ENCODE results near the gene PPP3R1. TPM values are rescaled to one million over a fixed set of nuclear protein-coding genes. Genes with fewer than 3 reads are reported as not detected.

PPP3R1 gene
- total RNA-seq, 1 donor from 2014 or later = 85.9 TPM

DNA sequence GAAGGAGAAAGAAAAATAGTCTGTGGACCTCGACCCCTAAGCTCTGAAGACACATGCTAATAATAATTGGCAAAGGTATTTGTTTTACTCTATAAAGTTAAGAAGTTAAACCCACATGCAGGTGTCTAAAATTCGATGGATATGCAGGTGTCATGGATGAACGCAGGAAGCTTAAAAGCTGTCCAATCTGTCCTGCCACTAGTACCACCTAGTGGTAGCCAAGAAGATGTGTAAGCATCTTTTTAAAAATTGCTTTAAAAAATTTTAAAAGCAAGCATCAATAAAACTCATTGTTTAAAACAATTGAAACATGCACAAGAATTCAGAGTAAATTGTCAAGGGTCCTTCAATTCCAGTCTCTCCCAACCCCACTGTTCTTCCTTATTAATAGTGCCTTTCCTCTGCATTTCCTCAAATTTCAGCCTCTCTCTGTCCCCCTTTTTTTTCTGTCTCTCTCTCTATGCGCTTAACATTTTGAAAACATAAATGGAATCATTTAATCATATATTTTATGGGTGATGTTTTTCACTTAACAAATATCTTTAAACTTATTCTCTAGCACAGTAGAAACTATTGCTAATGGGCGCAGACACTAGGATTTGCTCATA lies 30.6 kb upstream of the PPP3R1 start:
- H3K9me3 Mint-ChIP-seq = no peaks in the 10 kb centered on the region
- no peak overlapping the region for H3K27ac Mint-ChIP-seq
- H3K36me3 Mint-ChIP-seq (ENCODE audit: low read depth) = no peaks in the 10 kb centered on the region
- intact Hi-C loops (cut with micrococcal nuclease) = loop anchor here (1.0 kb wide), 4 partner anchors 32 to 161 kb away; no protein-coding TSS in a partner anchor
- DNase-seq (ENCODE audit: low spot score) = no peak
- H3K4me1 Mint-ChIP-seq (ENCODE audit: low read depth) = no peaks in the 10 kb centered on the region
- no peak overlapping the region for H3K4me3 Mint-ChIP-seq
- peaks cover 45% of the 10 kb centered on the region for H3K27me3 Mint-ChIP-seq (ENCODE audit: insufficient read depth)

DNA sequence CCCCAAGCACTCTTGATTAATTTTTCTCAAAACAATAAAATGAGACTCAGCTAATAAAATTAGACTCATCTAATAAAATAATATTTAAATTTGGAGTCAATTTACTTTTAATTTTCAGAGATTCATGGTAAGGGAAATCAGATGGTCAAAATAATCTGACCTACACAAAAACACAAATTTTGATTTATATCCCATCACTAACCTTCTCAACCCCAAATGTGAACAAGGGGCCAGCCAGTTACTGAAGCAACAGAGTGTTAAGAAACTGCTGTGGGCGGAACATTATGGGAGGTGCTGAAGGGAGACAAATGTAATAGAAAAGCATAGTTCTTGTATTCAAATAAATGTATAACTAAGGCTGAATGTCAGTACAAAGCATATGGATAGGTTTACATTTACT lies 28.5 kb upstream of the PPP3R1 start:
- H3K9me3 Mint-ChIP-seq = no peaks in the 10 kb centered on the region
- H3K36me3 Mint-ChIP-seq (ENCODE audit: low read depth) = no peaks in the 10 kb centered on the region
- no peak overlapping the region for H3K4me3 Mint-ChIP-seq
- intact Hi-C loops (cut with micrococcal nuclease) = no loop called here
- DNase-seq (ENCODE audit: low spot score) = no peak
- H3K27ac Mint-ChIP-seq = no peak overlapping the region
- H3K27me3 Mint-ChIP-seq (ENCODE audit: insufficient read depth) = peaks cover 32% of the 10 kb centered on the region
- no peaks in the 10 kb centered on the region for H3K4me1 Mint-ChIP-seq (ENCODE audit: low read depth)

DNA sequence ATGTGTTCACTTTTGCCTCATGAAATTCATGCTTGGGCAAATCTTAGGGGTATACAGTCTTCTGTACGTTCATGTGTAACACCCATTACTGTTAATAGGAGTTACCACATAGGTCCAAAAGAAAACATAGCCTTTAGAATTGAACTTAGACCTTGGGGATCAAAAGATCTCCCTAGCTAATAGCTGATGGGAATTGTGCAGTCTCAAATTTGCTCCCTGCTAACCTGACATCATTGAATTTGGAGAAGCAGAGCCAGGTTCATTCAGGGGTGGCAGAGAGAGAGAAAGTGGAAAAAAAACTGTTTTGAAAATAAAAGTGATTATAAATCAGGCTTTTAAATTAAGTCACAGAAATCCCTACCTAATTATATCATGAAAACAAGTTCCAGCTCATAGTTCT lies 28.0 kb upstream of the PPP3R1 start:
- Mint-ChIP-seq H3K27me3 (ENCODE audit: insufficient read depth) (peaks cover 29% of the 10 kb centered on the region), H3K27ac (no peak overlapping the region), H3K36me3 (ENCODE audit: low read depth) (no peaks in the 10 kb centered on the region), H3K4me1 (ENCODE audit: low read depth) (no peaks in the 10 kb centered on the region), H3K9me3 (no peaks in the 10 kb centered on the region), H3K4me3 (no peak overlapping the region)
- no peak for DNase-seq (ENCODE audit: low spot score)
- intact Hi-C loops (cut with micrococcal nuclease) = no loop called here

DNA sequence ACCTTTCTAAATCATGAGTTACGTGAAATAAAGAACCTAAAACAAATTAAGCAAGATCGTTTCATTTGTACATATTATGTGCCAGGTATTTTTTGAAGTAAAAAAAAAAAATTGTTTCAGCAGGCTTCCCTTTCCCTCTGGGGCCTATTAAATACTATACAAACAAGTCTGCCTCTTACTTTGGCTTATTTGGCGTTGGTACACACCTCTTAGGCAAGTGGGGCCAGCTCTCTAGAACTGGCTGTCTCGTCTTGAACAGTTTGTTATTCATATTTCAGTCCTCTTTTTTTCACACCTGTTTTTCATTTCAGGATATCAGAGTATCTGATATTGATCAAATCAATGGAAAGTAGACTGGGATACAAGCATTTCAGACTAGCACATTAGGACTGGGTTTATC lies 27.4 kb upstream of the PPP3R1 start:
- H3K27ac Mint-ChIP-seq = no peak overlapping the region
- no peak overlapping the region for H3K4me3 Mint-ChIP-seq
- no peaks in the 10 kb centered on the region for H3K9me3 Mint-ChIP-seq
- intact Hi-C loops (cut with micrococcal nuclease) = no loop called here
- peaks cover 29% of the 10 kb centered on the region for H3K27me3 Mint-ChIP-seq (ENCODE audit: insufficient read depth)
- H3K4me1 Mint-ChIP-seq (ENCODE audit: low read depth) = no peaks in the 10 kb centered on the region
- no peaks in the 10 kb centered on the region for H3K36me3 Mint-ChIP-seq (ENCODE audit: low read depth)
- DNase-seq (ENCODE audit: low spot score) = no peak

DNA sequence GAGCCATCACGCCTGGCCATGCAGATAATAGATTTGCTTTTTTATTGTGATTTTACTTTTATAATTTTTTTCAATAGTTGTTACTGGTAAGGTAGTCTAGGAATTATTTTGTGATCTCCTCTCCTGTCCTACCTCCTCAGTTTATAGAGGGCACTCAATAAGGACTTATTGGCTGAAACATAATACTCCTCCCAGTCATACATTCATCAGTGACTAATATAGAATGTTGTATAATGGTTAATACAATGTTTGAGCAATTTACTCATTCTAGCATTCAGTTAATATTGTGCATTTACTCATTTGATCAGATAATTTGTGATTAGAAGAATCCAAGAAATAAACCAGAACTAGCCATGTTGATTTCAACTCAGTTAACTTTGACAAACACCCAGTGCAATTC lies 25.8 kb upstream of the PPP3R1 start:
- no peak for DNase-seq (ENCODE audit: low spot score)
- Mint-ChIP-seq H3K9me3 (no peaks in the 10 kb centered on the region), H3K27ac (no peak overlapping the region), H3K27me3 (ENCODE audit: insufficient read depth) (peaks cover 28% of the 10 kb centered on the region), H3K4me1 (ENCODE audit: low read depth) (no peaks in the 10 kb centered on the region), H3K36me3 (ENCODE audit: low read depth) (no peaks in the 10 kb centered on the region), H3K4me3 (no peak overlapping the region)
- intact Hi-C loops (cut with micrococcal nuclease) = no loop called here

DNA sequence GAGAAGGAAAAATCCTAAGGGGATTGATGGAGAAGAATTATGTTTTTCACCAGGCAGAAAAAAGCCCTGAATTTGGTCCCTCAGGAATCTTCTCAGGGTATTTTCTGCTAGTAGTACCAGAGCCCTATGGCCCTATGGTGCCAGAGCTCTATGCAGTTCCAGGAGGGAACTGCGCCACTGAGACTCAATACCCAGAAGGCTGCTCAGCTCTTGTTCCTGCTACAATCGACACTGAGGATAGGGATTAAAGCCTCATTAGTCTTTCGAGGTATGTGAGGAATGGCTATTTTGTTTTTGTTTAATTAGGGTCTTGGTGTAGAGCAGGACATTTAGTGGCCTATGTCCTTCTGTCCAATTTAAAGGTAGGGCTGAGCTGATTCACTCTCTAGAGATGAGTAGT lies 21.7 kb upstream of the PPP3R1 start:
- no peaks in the 10 kb centered on the region for H3K9me3 Mint-ChIP-seq
- H3K4me3 Mint-ChIP-seq = no peak overlapping the region
- no peaks in the 10 kb centered on the region for H3K4me1 Mint-ChIP-seq (ENCODE audit: low read depth)
- H3K27ac Mint-ChIP-seq = no peak overlapping the region
- no peaks in the 10 kb centered on the region for H3K36me3 Mint-ChIP-seq (ENCODE audit: low read depth)
- no peak for DNase-seq (ENCODE audit: low spot score)
- intact Hi-C loops (cut with micrococcal nuclease) = no loop called here
- peaks cover 34% of the 10 kb centered on the region for H3K27me3 Mint-ChIP-seq (ENCODE audit: insufficient read depth)

DNA sequence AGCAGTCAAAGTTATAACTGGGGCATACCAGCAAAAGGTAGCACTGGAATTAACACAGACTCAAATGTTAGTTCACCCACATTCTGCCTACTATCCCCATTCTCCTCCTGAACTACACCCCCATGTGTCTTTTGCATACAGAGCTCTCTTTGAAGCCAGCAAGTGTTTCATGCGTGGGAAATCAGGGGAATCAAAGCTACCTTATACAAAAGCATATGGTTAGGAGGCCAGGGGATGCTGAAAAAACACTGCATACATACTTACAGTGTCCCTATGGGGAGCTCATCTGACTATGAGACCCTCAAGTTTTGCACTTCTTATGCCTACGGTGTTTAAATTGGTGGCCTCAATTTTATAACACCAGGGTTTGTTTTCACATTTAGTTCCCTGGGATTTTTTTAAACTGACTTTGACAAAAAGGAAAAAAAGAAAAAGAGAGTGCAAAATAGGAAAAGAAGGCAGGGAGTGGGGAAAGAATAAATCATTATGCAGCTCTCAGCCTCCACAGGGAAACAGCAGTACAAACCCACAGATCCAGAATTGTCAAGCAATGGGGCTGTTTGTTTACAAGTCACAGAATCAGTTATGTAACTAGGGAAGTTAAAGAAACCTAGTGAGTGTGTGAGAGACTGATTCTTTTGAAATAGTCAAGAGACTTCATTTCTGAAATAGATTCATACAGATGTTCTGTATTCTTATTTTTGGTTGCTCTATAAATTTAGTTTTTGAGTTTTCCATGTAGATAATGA lies 20.1 kb upstream of the PPP3R1 start:
- Mint-ChIP-seq H3K27ac (no peak overlapping the region), H3K36me3 (ENCODE audit: low read depth) (no peaks in the 10 kb centered on the region), H3K4me3 (no peak overlapping the region), H3K9me3 (no peaks in the 10 kb centered on the region), H3K27me3 (ENCODE audit: insufficient read depth) (peaks cover 38% of the 10 kb centered on the region), H3K4me1 (ENCODE audit: low read depth) (no peaks in the 10 kb centered on the region)
- DNase-seq (ENCODE audit: low spot score) = no peak
- intact Hi-C loops (cut with micrococcal nuclease) = no loop called here

DNA sequence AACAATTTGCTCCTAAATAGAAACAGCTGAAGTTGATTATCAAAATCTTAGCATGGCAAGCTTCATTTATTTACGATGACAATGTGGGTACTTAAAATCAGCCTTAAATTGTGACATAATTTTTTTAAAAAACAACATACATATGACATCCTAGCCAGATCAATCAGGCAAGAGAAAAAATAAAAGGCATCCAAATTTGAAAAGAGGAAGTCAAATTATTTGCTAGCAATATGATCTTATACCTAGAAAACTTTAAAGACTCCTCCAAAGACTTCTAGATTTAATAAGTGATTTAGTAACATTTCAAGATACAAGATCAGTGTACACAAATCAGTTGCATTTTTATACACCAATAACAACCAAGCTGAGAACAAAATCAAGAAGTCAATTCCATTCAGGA lies 14.3 kb upstream of the PPP3R1 start:
- no peaks in the 10 kb centered on the region for H3K36me3 Mint-ChIP-seq (ENCODE audit: low read depth)
- no peaks in the 10 kb centered on the region for H3K9me3 Mint-ChIP-seq
- DNase-seq (ENCODE audit: low spot score) = no peak
- H3K27ac Mint-ChIP-seq = no peak overlapping the region
- intact Hi-C loops (cut with micrococcal nuclease) = no loop called here
- no peak overlapping the region for H3K4me3 Mint-ChIP-seq
- peaks cover 17% of the 10 kb centered on the region for H3K27me3 Mint-ChIP-seq (ENCODE audit: insufficient read depth)
- no peaks in the 10 kb centered on the region for H3K4me1 Mint-ChIP-seq (ENCODE audit: low read depth)

DNA sequence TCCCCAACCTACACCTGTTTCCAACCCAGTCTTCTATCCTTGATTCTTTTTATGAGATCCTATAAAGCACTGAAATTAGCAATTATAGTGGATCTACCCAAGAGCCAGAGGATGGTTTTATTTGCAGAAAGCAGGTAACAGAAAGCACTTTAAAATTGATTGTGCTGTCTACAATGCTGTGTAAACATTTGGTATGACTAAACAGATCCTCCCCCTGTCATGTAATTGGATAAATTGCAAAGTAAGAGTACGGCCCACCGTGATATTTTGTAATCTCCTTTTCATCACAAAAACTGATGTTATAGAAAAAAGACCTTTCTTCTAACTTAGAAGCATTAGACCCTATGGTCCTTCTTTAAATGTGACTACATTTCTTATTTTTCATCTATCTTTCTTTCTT lies 11.3 kb upstream of the PPP3R1 start:
- Mint-ChIP-seq H3K4me3 (no peak overlapping the region), H3K27me3 (ENCODE audit: insufficient read depth) (peaks cover 15% of the 10 kb centered on the region), H3K27ac (no peak overlapping the region), H3K36me3 (ENCODE audit: low read depth) (no peaks in the 10 kb centered on the region), H3K9me3 (no peaks in the 10 kb centered on the region), H3K4me1 (ENCODE audit: low read depth) (no peaks in the 10 kb centered on the region)
- intact Hi-C loops (cut with micrococcal nuclease) = no loop called here
- no peak for DNase-seq (ENCODE audit: low spot score)

DNA sequence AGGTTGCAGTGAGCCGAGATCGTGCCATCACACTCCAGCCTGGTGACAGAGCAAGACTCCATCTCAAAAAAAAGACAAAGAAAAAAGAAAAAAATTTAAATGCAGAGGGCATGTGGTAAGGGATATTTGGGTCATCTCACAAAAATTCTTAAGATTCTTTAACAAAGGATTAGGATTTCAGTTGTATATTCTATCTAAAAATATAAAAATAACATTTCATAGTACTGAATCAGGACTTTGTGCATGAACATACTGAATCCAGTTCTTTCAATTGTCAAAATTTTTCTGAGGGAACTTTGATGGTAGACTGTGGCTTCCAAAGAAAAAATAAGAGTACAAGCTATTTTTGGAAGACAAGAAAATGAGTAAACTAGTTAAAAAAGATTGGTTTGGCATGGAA lies 6.5 kb upstream of the PPP3R1 start:
- intact Hi-C loops (cut with micrococcal nuclease) = loop anchor here (10.0 kb wide), 2 partner anchors 396 to 506 kb away; no protein-coding TSS in a partner anchor
- no peak for DNase-seq (ENCODE audit: low spot score)
- Mint-ChIP-seq H3K27me3 (ENCODE audit: insufficient read depth) (peaks cover 9% of the 10 kb centered on the region), H3K4me3 (no peak overlapping the region), H3K4me1 (ENCODE audit: low read depth) (peaks cover 24% of the 10 kb centered on the region), H3K27ac (no peak overlapping the region), H3K9me3 (no peaks in the 10 kb centered on the region), H3K36me3 (ENCODE audit: low read depth) (peaks cover 5% of the 10 kb centered on the region)

DNA sequence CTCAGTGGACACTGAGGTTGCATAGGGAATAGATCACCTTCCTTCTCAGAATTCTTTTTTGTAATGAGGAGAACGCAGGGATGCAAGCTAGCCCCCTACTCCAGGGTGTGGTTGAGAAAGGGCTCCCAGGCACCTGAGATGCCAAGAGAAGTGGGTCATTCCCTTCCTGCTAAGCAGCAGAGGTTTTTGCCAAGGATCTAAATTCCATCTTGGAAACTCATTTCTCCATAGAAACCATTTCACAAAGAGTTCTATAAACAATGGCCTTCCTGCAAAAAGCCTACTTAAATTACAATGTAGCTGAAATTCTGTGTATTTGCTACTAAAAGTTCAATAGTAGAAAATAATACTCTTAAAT lies 3.7 kb upstream of the PPP3R1 start:
- H3K9me3 Mint-ChIP-seq = no peaks in the 10 kb centered on the region
- no peak for DNase-seq (ENCODE audit: low spot score)
- no peak overlapping the region for H3K27ac Mint-ChIP-seq
- H3K4me3 Mint-ChIP-seq = no peak overlapping the region
- intact Hi-C loops (cut with micrococcal nuclease) = loop anchor here (10.0 kb wide), 2 partner anchors 399 to 509 kb away; no protein-coding TSS in a partner anchor
- peaks cover 6% of the 10 kb centered on the region for H3K36me3 Mint-ChIP-seq (ENCODE audit: low read depth)
- peaks cover 37% of the 10 kb centered on the region for H3K4me1 Mint-ChIP-seq (ENCODE audit: low read depth)
- H3K27me3 Mint-ChIP-seq (ENCODE audit: insufficient read depth) = peaks cover 9% of the 10 kb centered on the region

DNA sequence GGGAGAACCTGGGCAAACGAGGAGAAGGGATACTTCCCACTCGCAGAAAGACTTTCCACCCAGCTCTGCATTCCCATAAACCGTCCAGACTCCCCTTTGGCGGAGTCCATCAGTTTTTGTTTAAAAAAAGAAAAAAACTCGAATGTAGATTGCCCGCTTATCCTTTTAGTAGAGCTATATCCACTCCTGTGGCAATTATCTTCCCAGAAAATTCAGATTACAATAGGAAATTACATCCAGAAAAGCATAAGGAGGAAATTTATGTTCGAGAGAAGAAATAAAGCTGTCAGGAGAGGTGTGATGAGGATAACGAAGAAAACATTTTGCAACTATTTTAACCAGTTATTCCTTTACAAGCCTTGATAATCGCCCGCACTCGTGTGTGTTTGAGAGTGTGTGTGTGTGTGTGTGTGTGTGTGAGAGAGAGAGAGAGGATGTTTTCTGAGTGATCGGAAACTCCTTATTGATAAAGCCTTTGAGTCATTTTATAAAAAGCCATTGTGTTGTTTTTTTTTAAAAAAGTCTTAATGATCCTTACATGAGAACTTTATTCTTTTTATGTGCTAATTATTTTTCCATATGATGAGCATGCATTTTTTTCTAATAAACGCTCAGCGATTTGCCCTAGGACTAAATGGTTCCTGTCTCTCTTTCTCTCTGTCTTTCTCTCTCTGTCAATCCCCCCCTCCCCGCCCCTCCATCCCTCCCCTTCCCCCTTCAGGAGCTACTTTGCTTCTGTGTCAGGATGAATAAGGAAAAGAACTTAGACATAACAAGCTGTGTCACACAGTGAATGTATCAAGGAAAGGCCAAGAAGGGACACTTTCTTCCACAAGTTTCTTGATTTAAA lies 1.1 kb upstream of the PPP3R1 start:
- H3K36me3 Mint-ChIP-seq (ENCODE audit: low read depth) = peaks cover 18% of the 10 kb centered on the region
- H3K27me3 Mint-ChIP-seq (ENCODE audit: insufficient read depth) = peaks cover 6% of the 10 kb centered on the region
- intact Hi-C loops (cut with micrococcal nuclease) = loop anchor here (1.0 to 10.0 kb wide), 6 partner anchors 109 to 1937 kb away; partner anchors contain the start of genes APLF, C2orf42 and FBXO48
- peak overlapping the region; percentile 97 for H3K27ac Mint-ChIP-seq
- peak overlapping the region; percentile 96 for H3K4me3 Mint-ChIP-seq
- peaks cover 50% of the 10 kb centered on the region for H3K4me1 Mint-ChIP-seq (ENCODE audit: low read depth)
- H3K9me3 Mint-ChIP-seq = no peaks in the 10 kb centered on the region
- no peak for DNase-seq (ENCODE audit: low spot score)

All from activated T-helper 1 cell treated with anti-CD3 and anti-CD28 coated beads, Interleukin-12 subunit alpha, Interleukin-12 subunit beta, Interleukin-2, Interleukin-4 antibody, amounts not matched to agents 30 ng/mL and 10 ng/mL and 1 ng/mL, durations not matched to agents 14 hours and 24 hours and 36 hours (primary cell).